Calu3 (cell line): ENCODE measurements around the gene OMP. TPM values are rescaled to one million over a fixed set of nuclear protein-coding genes. Genes with fewer than 3 reads are reported as not detected.

Source experiments
- Bru-seq: library from RNA; stranded (reverse); fragments of 400-500 nt; gene quantifications from one replicate; lab custom pipeline; 2021; lab: Mats Ljungman, UMichigan
- BruChase-seq, 2 experiments: library from RNA; stranded (reverse); fragments of 400-500 nt; gene quantifications; one replicate each; lab custom pipeline; 2021; lab: Mats Ljungman, UMichigan
- BruUV-seq: library from RNA; stranded (reverse); fragments of 400-500 nt; replicated peaks from 2 replicates; lab custom pipeline; 2021; lab: Mats Ljungman, UMichigan
- CTCF ChIA-PET: fragments of 300-600 bp; sonication (Branson Sonifier 250); formaldehyde crosslinking; loops from one replicate; lab custom pipeline; 2022; ENCODE audit warnings: antibody characterized with exemption; lab: Charles Lee
- DNase-seq: peaks from one replicate; pipeline ENCODE4 v3.0.0; 2022
- H3K27ac Mint-ChIP-seq: one replicate; pipeline ENCODE4 v1.8.0; 2022; ENCODE audit warnings: mixed read lengths; ENCODE audit not compliant: unreplicated experiment
- H3K27me3 Mint-ChIP-seq: one replicate; pipeline ENCODE4 v1.8.0; 2022; ENCODE audit warnings: mixed read lengths; ENCODE audit not compliant: unreplicated experiment
- H3K36me3 Mint-ChIP-seq: one replicate; pipeline ENCODE4 v1.8.0; 2022; ENCODE audit warnings: mild to moderate bottlenecking, moderate library complexity, mixed read lengths; ENCODE audit not compliant: insufficient read depth, unreplicated experiment
- H3K4me1 Mint-ChIP-seq: one replicate; pipeline ENCODE4 v1.8.0; 2022; ENCODE audit warnings: mild to moderate bottlenecking, low read depth, mixed read lengths; ENCODE audit not compliant: unreplicated experiment
- H3K4me3 Mint-ChIP-seq: one replicate; pipeline ENCODE4 v1.8.0; 2022; ENCODE audit warnings: mild to moderate bottlenecking, low read depth, moderate library complexity, mixed read lengths; ENCODE audit not compliant: unreplicated experiment
- H3K9me3 Mint-ChIP-seq: one replicate; pipeline ENCODE4 v1.8.0; 2022; ENCODE audit warnings: low read depth, mixed read lengths; ENCODE audit not compliant: unreplicated experiment
- intact Hi-C: fragments of 100-400 bp; cut with micrococcal nuclease; formaldehyde crosslinking; loops from one replicate; pipeline ENCODE4 v1.10.0; 2022; ENCODE audit not compliant: unreplicated experiment
- long read RNA-seq: library from polyadenylated mRNA; stranded (forward); transcript quantifications from one replicate; pipeline ENCODE4 v2.0.0, GENCODE V29; 2022
- total RNA-seq: library from RNA; stranded (reverse); gene quantifications from 2 replicates; pipeline ENCODE4 v1.2.3, GENCODE V29; 2022
- TF ChIP-seq, protein P1 (sequence below): fragments of 200-600 bp; IDR thresholded peaks from one replicate; pipeline ENCODE4 v1.8.0; 2022; ENCODE audit warnings: antibody characterized with exemption; ENCODE audit not compliant: unreplicated experiment

OMP gene, protein sequence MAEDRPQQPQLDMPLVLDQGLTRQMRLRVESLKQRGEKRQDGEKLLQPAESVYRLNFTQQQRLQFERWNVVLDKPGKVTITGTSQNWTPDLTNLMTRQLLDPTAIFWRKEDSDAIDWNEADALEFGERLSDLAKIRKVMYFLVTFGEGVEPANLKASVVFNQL
- total RNA-seq, result 1.1 and 2.6 TPM in 2 replicates
- Bru-seq, nascent RNA, result percentile 55 among the genes with signal in this experiment
- percentile 54 among the genes with signal in this experiment for BruChase-seq, experiment 1, labeled RNA remaining after a 6-hour chase
- not detected for BruChase-seq, experiment 2, labeled RNA remaining after a 2-hour chase
- long read RNA-seq, result 0 reads

DNA sequence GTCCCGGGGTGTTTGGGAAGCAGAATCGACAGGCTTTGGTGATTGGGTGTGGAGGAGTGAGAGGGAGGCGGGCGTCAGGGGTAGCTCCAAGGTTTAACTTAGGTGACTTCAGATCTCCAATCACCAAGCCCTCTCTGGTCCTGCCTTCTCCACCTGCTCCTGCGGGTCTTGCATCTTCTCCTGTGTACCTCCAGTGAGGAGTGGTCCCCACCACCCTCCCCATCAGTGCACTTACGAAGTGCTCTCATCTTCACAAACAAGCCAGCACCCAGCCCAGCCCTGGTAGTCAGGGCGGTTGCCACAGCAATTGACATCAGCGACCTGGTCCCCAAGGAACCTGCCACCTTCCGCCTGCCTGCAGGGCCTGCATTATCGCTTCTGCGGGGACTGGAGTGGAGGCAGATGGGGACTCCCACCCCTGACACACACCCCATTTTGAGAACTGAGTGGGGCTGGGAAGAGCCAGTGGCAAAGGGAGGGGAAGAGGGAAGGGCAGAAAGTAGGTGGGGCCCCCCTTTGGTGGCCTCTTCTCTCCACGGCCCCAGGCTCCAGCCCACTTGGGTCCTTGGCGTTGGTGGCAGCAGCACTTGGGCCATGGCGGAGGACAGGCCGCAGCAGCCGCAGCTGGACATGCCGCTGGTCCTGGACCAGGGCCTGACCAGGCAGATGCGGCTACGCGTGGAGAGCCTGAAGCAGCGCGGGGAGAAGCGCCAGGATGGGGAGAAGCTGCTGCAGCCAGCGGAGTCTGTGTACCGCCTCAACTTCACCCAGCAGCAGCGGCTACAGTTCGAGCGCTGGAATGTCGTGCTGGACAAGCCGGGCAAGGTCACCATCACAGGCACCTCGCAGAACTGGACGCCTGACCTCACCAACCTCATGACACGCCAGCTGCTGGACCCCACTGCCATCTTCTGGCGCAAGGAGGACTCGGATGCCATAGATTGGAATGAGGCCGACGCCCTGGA, at the start of gene OMP:
Gene OMP (plus strand): TSS at position 595 of the 965 bp plus-strand sequence. CDS start 0 bp downstream, at position 595.
- no peak for DNase-seq
- CTCF ChIA-PET, result interaction anchor here (0.7 kb wide), 1 partner anchor 1723 kb away, joined by 3 read pairs; no protein-coding TSS in a partner anchor
- Mint-ChIP-seq H3K27me3 (no peaks in the 10 kb centered on the region), H3K36me3 (peaks cover 10% of the 10 kb centered on the region), H3K27ac (no peak within 1 kb of the TSS), H3K4me3 (no peak within 1 kb of the TSS), H3K4me1 (peaks cover 15% of the 10 kb centered on the region), H3K9me3 (no peaks in the 10 kb centered on the region)
- no TSS peak for BruUV-seq
- intact Hi-C loops, result no loop called here
- TF ChIP-seq, protein P1, sequence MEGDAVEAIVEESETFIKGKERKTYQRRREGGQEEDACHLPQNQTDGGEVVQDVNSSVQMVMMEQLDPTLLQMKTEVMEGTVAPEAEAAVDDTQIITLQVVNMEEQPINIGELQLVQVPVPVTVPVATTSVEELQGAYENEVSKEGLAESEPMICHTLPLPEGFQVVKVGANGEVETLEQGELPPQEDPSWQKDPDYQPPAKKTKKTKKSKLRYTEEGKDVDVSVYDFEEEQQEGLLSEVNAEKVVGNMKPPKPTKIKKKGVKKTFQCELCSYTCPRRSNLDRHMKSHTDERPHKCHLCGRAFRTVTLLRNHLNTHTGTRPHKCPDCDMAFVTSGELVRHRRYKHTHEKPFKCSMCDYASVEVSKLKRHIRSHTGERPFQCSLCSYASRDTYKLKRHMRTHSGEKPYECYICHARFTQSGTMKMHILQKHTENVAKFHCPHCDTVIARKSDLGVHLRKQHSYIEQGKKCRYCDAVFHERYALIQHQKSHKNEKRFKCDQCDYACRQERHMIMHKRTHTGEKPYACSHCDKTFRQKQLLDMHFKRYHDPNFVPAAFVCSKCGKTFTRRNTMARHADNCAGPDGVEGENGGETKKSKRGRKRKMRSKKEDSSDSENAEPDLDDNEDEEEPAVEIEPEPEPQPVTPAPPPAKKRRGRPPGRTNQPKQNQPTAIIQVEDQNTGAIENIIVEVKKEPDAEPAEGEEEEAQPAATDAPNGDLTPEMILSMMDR, result no peak

DNA sequence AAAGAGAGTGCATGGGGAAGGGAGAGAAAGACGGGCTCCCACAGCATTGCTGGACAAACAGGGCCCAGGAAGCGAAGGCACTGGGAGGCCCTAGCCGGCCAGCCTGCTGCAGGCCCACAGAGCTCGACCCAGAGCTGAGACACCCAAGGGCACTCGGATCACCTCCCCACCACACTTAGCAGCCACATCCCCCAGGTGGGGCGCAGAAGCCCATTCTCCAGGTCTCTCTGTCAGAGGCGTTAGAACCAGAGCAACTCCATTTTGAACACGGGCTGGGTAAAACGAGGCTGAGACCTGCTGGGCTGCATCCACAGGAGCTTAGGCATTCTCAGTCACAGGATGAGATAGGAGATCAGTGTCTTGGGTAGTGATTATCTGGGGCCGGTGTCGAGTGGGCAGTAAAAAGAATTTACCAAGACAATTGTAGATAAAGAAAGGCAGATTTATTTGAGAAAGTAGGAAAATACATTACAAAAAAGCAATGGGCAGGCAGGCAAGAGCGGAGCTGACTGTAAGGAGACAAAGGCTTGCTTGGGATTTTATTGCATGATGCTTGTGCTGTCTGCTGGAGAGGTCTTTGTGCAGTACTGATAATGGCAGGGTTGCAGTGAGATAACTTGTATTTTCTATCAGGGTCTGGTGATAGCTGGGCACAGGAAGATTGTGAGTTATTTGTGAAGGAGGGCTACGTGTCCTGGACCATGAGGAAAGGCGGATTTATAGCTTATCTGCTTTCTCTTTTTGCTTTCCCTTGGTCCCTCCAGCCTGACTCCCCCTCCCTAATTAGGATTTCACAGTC, 49.2 kb upstream of the OMP start:
- Mint-ChIP-seq H3K27ac (no peak overlapping the region), H3K4me3 (no peak overlapping the region), H3K27me3 (no peaks in the 10 kb centered on the region), H3K36me3 (no peaks in the 10 kb centered on the region), H3K4me1 (no peaks in the 10 kb centered on the region), H3K9me3 (no peaks in the 10 kb centered on the region)
- CTCF ChIA-PET, result interaction anchor here (0.8 kb wide), 1 partner anchor 38 kb away, joined by 4 read pairs; no protein-coding TSS in a partner anchor
- BruUV-seq, result no TSS peak
- DNase-seq, result no peak
- TF ChIP-seq, protein P1, result no peak
- intact Hi-C loops, result no loop called here

DNA sequence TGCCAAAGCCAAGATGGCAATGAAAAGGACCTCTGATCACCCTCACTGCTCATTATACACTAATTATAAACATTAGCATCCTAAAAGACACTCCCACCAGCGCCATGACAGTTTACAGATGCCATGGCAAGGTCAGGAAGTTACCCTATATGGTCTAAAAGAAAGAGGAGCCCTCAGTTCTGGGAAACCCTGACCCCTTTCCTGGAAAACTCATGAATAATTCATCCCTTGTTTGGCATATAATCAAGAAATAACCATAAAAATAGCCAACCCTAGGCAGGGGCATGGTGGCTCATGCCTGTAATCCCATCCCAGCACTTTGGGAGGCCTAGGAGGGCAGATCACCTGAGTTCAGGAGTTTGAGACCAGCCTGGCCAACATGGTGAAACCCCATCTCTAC, 48.6 kb upstream of the OMP start:
- CTCF ChIA-PET, result no interaction called here
- intact Hi-C loops, result no loop called here

More for the DNA sequence above, 48.6 kb upstream of the OMP start:
- H3K36me3 Mint-ChIP-seq, result no peaks in the 10 kb centered on the region
- no TSS peak for BruUV-seq
- no peaks in the 10 kb centered on the region for H3K27me3 Mint-ChIP-seq
- no peak overlapping the region for H3K4me3 Mint-ChIP-seq
- no peaks in the 10 kb centered on the region for H3K4me1 Mint-ChIP-seq
- TF ChIP-seq, protein P1, result no peak
- DNase-seq, result no peak
- no peaks in the 10 kb centered on the region for H3K9me3 Mint-ChIP-seq
- H3K27ac Mint-ChIP-seq, result no peak overlapping the region
